GM18873 (cell line): ENCODE results near the gene SLC9A7.
"Not testable (repeated sequence)": the region's sequence is repeated elsewhere in the genome, so short reads cannot be mapped to it uniquely, and the experiment has no call there.

Source experiments
- ATAC-seq: cut with Tn5 transposase; IDR thresholded peaks from one replicate; pipeline ENCODE4 v1.9.1; 2021; ENCODE audit warnings: mild to moderate bottlenecking, moderate library complexity, moderate number of reproducible peaks; ENCODE audit not compliant: unreplicated experiment, low FRiP score

The SLC9A7 gene

DNA sequence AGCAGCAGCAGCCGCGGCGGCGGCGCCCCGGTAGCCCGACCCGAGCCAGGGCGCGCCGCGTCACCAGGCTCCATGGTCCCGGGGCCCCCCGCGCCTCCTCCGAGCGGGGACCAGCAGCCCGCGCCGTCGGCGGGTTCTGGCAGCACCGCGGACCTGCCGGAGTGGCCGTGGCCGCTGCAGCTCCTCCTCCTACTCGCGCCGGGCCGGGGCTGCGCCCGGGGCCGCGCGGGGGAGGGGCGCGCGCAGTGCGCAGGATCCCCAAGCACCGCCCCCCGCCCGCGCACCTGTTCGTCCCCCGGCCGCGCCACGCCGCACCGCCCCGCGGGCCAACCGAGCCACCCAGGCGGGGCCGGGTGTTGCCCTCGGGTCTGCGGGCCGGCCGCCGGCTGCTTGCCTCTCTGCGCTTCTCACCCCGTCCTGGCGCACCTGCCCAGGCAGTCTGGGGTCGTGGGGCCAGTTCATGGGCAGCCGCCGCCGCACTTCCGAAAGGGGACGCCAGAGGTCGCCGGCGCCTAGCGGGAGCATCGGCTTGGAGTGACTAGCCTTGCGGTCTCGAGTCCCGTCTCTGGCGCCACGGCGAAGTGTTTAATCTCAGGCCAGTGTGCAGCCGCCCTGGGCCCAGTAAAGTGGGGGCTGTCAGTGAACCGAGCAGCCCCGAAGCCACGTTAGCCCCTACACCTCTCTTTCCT, at the start of gene SLC9A7:
SLC9A7 (minus strand) TSS at position 163 of the 689 bp plus-strand sequence; CDS start at position 74, 89 bp downstream.
- peak; percentile 63 for ATAC-seq

GRCh38 chrX:46805270-46805669, 46.4 kb upstream of the SLC9A7 start:
- ATAC-seq = no peak

- ATAC-seq = no peak
These were observed 44.2 kb upstream of the SLC9A7 start for GRCh38 chrX:46803140-46803539.

GRCh38 chrX:46796574-46797191, 37.8 kb upstream of the SLC9A7 start:
- ATAC-seq = peak; percentile 60

- no peak for ATAC-seq
These were observed 34.6 kb upstream of the SLC9A7 start for GRCh38 chrX:46793386-46794143.

DNA sequence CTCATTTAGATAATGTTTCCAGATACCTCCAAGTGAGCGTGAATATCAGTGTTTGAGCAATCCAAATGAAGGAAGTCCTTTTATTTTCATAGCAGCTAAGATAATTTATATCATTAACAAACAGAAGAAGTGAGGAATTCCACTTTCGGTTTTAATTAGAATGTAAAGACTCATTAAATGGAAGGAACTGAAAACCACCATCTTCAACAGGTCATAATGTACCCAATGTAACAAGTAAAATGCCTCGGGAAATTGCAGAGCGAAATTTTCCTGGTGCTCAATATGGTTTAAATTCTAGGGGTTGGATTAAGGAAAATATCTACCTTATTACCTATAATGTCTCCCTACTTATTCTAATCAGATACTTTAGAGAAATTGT, 33.9 kb upstream of the SLC9A7 start:
- ATAC-seq = no peak

- peak; percentile 46 for ATAC-seq
These were observed 33.2 kb upstream of the SLC9A7 start for GRCh38 chrX:46791927-46792809.

- ATAC-seq = no peak
These were observed 30.0 kb upstream of the SLC9A7 start for GRCh38 chrX:46788902-46789301.

- ATAC-seq = not testable (repeated sequence)
These were observed 25.5 kb upstream of the SLC9A7 start for GRCh38 chrX:46784437-46784836.

- ATAC-seq = no peak
These were observed 23.1 kb upstream of the SLC9A7 start for GRCh38 chrX:46782034-46782433.

DNA sequence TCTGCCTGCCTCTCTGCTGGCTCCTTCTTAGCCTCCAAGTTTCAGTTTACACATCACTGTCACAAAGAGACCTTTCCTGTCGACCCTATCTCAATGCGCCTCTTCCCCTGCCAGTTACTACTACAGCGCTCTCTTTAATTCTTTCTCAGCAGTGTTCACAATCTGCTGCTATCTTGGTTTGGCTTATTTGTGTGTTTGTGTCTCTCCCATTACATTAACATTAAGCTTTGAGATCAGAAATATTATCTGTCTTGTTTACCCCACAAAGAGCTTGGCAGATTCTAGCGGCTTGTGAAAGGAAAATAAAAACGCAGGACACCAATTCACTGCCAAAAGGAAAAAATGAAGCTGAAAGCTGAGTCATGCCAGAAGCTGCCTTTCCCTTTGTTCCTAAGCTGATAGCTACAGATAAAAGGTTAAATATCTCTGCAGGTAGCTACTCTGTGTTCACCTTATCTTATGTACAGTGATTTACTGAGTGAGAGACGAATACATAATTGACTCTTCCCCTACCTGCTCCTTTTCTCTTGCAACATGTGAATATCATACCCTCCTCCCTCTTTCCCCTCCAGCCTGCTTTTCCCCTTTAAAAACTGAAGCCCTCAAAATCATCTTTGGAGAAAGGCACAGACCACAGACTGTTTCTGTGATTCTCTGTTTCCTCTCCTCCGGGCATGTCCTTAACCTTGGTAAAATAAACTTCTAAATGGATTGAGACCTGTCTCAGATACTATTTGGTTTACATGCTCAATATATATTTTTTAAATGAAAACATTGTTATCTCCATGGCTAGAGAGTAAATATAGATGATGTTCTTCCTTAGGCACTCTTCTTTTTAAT, 19.3 kb upstream of the SLC9A7 start:
- no peak for ATAC-seq

- ATAC-seq = no peak
These were observed 11.9 kb upstream of the SLC9A7 start for GRCh38 chrX:46770817-46771163.

DNA sequence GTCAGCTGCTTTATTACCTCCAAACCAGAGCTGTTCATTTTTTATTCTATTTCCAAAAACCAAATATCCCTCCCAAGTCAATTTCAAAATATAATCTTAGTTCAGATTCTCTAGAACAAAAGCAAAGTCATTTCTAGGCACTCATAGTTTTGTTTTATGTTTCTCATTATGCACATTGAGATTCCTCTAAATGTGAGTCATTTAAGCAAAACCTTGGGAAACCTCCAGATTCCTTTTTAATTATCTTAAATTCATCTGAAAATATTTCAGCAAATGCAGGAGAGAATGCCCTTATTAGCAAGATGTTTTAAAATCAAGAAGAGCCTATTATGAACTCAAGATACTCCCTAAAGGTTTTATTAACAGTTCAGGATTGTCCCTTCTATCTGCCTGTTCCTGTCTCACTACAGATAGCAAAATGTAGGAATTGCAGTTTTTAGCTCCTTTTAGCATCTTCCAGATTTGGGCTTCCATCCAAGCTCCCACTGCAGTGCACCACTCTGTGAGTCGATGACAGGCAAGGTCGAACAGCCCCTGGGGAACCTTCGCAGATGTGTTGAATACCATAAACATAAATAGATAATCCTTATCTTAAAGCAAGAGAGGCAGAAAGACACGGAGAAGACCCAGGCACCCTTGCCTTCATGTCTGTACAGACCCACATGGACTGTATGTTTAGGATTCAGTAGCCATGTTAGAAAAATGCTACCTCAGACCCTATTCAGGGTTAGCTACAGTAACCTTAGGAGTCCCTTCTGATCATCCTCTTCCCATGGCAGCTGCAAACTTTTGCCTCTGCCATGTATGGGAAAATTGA, 11.3 kb upstream of the SLC9A7 start:
- ATAC-seq = no peak

DNA sequence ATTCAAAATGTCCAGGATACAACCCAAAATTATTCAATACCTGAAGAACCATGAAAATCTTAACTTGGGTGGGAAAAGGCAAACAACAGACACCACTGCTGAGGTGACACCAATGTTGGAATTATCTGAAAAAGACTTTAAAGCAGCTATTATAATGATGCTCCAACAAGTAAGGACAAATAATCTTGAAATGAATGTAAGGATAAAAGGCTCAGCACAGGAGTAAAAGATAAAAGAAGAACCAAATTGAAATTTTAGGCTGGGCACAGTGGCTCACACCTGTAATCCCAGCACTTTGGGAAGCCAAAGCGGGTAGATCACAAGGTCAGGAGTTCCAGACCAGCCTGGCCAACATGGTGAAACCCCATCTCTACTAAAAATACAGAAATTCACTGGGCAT, 4.0 kb upstream of the SLC9A7 start:
- ATAC-seq = no peak

DNA sequence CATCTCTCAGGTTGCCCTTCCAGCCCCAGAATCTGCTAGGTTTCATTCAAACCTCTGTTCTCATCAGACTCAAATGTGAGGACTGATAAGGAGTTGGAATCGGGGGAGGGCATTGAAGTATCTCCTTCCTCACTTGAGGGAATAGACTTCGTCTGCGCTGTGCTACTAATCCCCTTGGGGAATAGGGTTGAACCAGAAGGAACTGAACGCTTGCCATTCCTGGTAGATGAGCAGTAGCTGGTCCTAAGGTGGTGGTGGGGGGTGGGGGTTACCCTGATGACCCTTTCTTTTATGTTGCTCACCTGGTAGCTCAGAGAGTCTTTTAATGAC, 692 bp upstream of the SLC9A7 start:
- no peak for ATAC-seq

- no peak for ATAC-seq
These were observed 559 bp downstream of the SLC9A7 start for GRCh38 chrX:46758163-46758955.

- no peak for ATAC-seq
These were observed 1.3 kb downstream of the SLC9A7 start for GRCh38 chrX:46757593-46757992.

DNA sequence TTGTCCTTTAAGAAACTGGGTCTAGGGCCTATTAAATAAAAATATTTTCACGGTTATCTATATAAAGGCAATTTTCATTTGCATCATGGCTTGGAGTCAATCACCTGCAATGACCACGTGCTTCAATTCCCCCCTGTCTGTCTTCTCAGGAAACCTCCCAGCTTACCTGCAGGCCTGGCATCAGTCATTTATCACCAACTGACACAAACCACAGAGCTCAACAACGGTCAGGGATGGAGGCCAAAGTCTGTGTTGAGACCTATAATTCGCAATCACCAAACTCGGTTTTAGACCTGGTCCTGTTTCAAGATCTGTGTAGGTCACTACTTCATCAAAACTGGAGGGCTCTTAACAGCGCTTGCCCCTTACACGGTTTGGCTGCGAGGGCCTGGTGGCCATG, 1.9 kb downstream of the SLC9A7 start:
- ATAC-seq = no peak
